K562 (cell line): ENCODE results near the gene TRMT2A. TPM values are rescaled to one million over a fixed set of nuclear protein-coding genes. Genes with fewer than 3 reads are reported as not detected.

Experiments used
- ATAC-seq: fragments of 200-7000 bp; cut with Tn5 transposase; 3 replicates; pipeline ENCODE4 v1.9.1; 2020; ENCODE audit warnings: moderate library complexity
- BruUV-seq: library from RNA; stranded (reverse); fragments of 400-500 nt; replicated peaks from 2 replicates; lab custom pipeline; 2021; lab: Mats Ljungman, UMichigan
- CTCF ChIA-PET: fragments of 300-600 bp; formaldehyde crosslinking; extraction: SDS; loops from one replicate; lab custom pipeline; 2021; ENCODE audit warnings: low intra/inter-chr PET ratio; lab: Yijun Ruan, JAX
- POLR2A ChIA-PET: fragments of 300-600, 350-650 bp; sonication (Branson Sonifier 250); formaldehyde crosslinking; extraction: SDS; loops from one replicate; lab custom pipeline; 2021; ENCODE audit warnings: antibody characterized with exemption, inconsistent platforms; lab: Yijun Ruan, JAX
- DNase-seq, 4 experiments: peaks; one replicate each; pipeline versions ENCODE4 v3.0.0 to v3.0.0-alpha.2; 2011 to 2018; ENCODE audit warnings: low spot score in 3 of 4, mixed read lengths in 3 of 4; ENCODE audit errors: extremely low read depth in 1 of 4
- FAIRE-seq: peaks from 2 replicates; lab custom pipeline; 2011; peaks lifted over from hg19 to GRCh38; lab: Jason Lieb, UNC
- H2AFZ ChIP-seq: 2 replicates; pipeline ENCODE4 v1.6.0; 2011; ENCODE audit warnings: low read depth, low read length, control low read depth, inconsistent platforms
- H3K27ac ChIP-seq: fragments of 200-600 bp; 3 replicates; pipeline ENCODE4 v1.8.0; 2011; ENCODE audit warnings: low read depth, mild to moderate bottlenecking, control low read depth, inconsistent platforms, low read length, moderate library complexity, mixed read lengths; ENCODE audit errors: extremely low read depth
- H3K27me3 ChIP-seq, 2 experiments: fragments of 300-600 bp in 1 of 2; 2 replicates in 1 of 2; 3 replicates in 1 of 2; pipeline versions ENCODE4 v1.6.0 to v1.8.0; 2011; ENCODE audit warnings: inconsistent platforms in 2 of 2, low read length in 2 of 2, mild to moderate bottlenecking in 1 of 2, mixed read lengths in 1 of 2, moderate library complexity in 1 of 2; ENCODE audit not compliant: control insufficient read depth in 2 of 2, insufficient read depth in 2 of 2
- H3K36me3 ChIP-seq: fragments of 300-600 bp; 3 replicates; pipeline ENCODE4 v1.8.0; 2011; ENCODE audit warnings: mild to moderate bottlenecking, low read length, inconsistent platforms; ENCODE audit not compliant: control insufficient read depth, insufficient read depth
- H3K4me1 ChIP-seq, 2 experiments: fragments of 200-600 bp in 1 of 2; replicated peaks in 1 of 2; 2 replicates in 1 of 2; 3 replicates in 1 of 2; pipeline versions ENCODE4 v1.5.1 to v1.8.0; 2011; ENCODE audit warnings: inconsistent platforms in 2 of 2, low read length in 2 of 2, mild to moderate bottlenecking in 1 of 2, mixed read lengths in 1 of 2, moderate library complexity in 1 of 2; ENCODE audit not compliant: control insufficient read depth in 2 of 2, insufficient read depth in 2 of 2
- H3K4me2 ChIP-seq: 2 replicates; pipeline ENCODE4 v1.6.1; 2011; ENCODE audit warnings: low read length, control low read depth, inconsistent platforms, mixed read lengths; ENCODE audit not compliant: insufficient read depth
- H3K4me3 ChIP-seq: fragments of 200-600 bp; sonication (generic), shearing (Covaris generic); 2 replicates; pipeline ENCODE4 v1.5.1; 2016; ENCODE audit warnings: control low read depth, inconsistent platforms
- H3K79me2 ChIP-seq: fragments of 200-600 bp; 3 replicates; pipeline ENCODE4 v1.8.0; 2011; ENCODE audit warnings: low read length, inconsistent platforms; ENCODE audit not compliant: control insufficient read depth, insufficient read depth
- H3K9ac ChIP-seq, 2 experiments: 2 replicates each; pipeline versions ENCODE4 v1.6.0 to v1.6.1; 2011; ENCODE audit warnings: low read depth in 2 of 2, low read length in 2 of 2, control low read depth in 1 of 2, inconsistent platforms in 1 of 2, mild to moderate bottlenecking in 1 of 2, mixed read lengths in 1 of 2; ENCODE audit not compliant: insufficient read depth in 1 of 2
- H3K9me1 ChIP-seq: one replicate; pipeline ENCODE4 v1.6.0; 2011; ENCODE audit warnings: inconsistent platforms, mild to moderate bottlenecking, low read length, moderate library complexity; ENCODE audit not compliant: control insufficient read depth, insufficient read depth
- H3K9me3 ChIP-seq: replicated peaks from 2 replicates; pipeline ENCODE4 v1.5.1; 2011; ENCODE audit warnings: low read depth, low read length, inconsistent platforms; ENCODE audit not compliant: control insufficient read depth, insufficient read depth
- H4K20me1 ChIP-seq: replicated peaks from 2 replicates; pipeline ENCODE4 v1.6.1; 2011; ENCODE audit warnings: low read length, inconsistent platforms, mixed read lengths; ENCODE audit not compliant: control insufficient read depth, insufficient read depth
- CBFB ChIP-seq: sonication (generic); formaldehyde crosslinking; IDR thresholded peaks from 2 replicates; pipeline ENCODE4 v1.4.0; 2020; ENCODE audit warnings: mild to moderate bottlenecking, missing genetic modification reagents
- HDAC1 ChIP-seq, 2 experiments: fragments of 450-650 bp; IDR thresholded peaks; 2 replicates each; pipeline ENCODE4 v1.6.1; 2016 to 2017; ENCODE audit warnings: inconsistent platforms in 1 of 2, mild to moderate bottlenecking in 1 of 2, moderate library complexity in 1 of 2
- HOXB6 ChIP-seq: fragments of 250-450 bp; sonication (Bioruptor Pico); IDR thresholded peaks from 2 replicates; pipeline ENCODE4 v1.5.1; 2022; ENCODE audit warnings: mild to moderate bottlenecking, borderline replicate concordance
- MED1 ChIP-seq: sonication (generic); formaldehyde crosslinking; IDR thresholded peaks from 2 replicates; pipeline ENCODE4 v1.8.1; 2023; ENCODE audit warnings: missing genetic modification reagents, borderline replicate concordance
- NR3C1 ChIP-seq: sonication (generic); formaldehyde crosslinking; IDR thresholded peaks from 2 replicates; pipeline ENCODE4 v1.8.1; 2022; ENCODE audit warnings: missing genetic modification reagents
- PBX2 ChIP-seq, 2 experiments: IDR thresholded peaks in 1 of 2; conservative IDR thresholded peaks in 1 of 2; 2 replicates each; pipeline ENCODE4 v1.6.1; 2016; ENCODE audit warnings: low read depth in 2 of 2, mild to moderate bottlenecking in 1 of 2, missing compliant biosample characterization in 1 of 2, missing genetic modification characterization in 1 of 2, moderate library complexity in 1 of 2
- RBM14 ChIP-seq: fragments of 200-400 bp; formaldehyde crosslinking; IDR thresholded peaks from 2 replicates; pipeline ENCODE4 v1.6.1; 2018; ENCODE audit warnings: low read depth, mild to moderate bottlenecking, low read length, moderate library complexity, borderline replicate concordance; ENCODE audit not compliant: insufficient read depth
- RCOR1 ChIP-seq, 2 experiments: IDR thresholded peaks; 2 replicates each; pipeline ENCODE4 v1.6.1; 2012; ENCODE audit warnings: low read depth in 2 of 2, low read length in 2 of 2, borderline replicate concordance in 1 of 2, improper control_type of control experiment in 1 of 2
- SMAD4 ChIP-seq: fragments of 250-450 bp; sonication (Bioruptor Pico); conservative IDR thresholded peaks from 2 replicates; pipeline ENCODE4 v1.8.0; 2021; ENCODE audit warnings: inconsistent platforms, mild to moderate bottlenecking, moderate library complexity
- SP1 ChIP-seq: sonication (generic); formaldehyde crosslinking; IDR thresholded peaks from 2 replicates; pipeline ENCODE4 v1.8.1; 2022; ENCODE audit warnings: mild to moderate bottlenecking, missing genetic modification reagents
- SRSF9 ChIP-seq: fragments of 200-400 bp; formaldehyde crosslinking; IDR thresholded peaks from 2 replicates; pipeline ENCODE4 v1.6.1; 2017; ENCODE audit warnings: low read depth, low read length, borderline replicate concordance
- STAT6 ChIP-seq: sonication (generic); formaldehyde crosslinking; IDR thresholded peaks from 2 replicates; pipeline ENCODE4 v1.8.1; 2023; ENCODE audit warnings: mild to moderate bottlenecking, missing genetic modification reagents
- ZNF282 ChIP-seq: sonication (generic); formaldehyde crosslinking; IDR thresholded peaks from 2 replicates; pipeline ENCODE4 v1.8.1; 2023; ENCODE audit warnings: missing genetic modification reagents
- WGBS: fragments of 100-300 bp; shearing (Covaris generic); methylation state at CpG from one replicate; pipeline ENCODE4 v1.1.6; 2016; ENCODE audit warnings: low coverage, mixed read lengths; ENCODE audit not compliant: insufficient coverage; ENCODE audit errors: missing lambda C conversion rate; 5-methylcytosine and 5-hydroxymethylcytosine counted together
- in situ Hi-C: fragments of 300-500 bp; cut with MboI; formaldehyde crosslinking; loops from 4 replicates; pipeline ENCODE4 v1.15.0; 2018; ENCODE audit warnings: inconsistent platforms, mixed read lengths
- intact Hi-C: fragments of 100-400 bp; cut with micrococcal nuclease; formaldehyde crosslinking; loops from 2 replicates; pipeline ENCODE4 v1.14.2; 2022
- polyA plus RNA-seq, 8 experiments: library from polyadenylated mRNA; depleted of rRNA in 4 of 8; stranded (reverse) in 5 of 8; unstranded in 3 of 8; fragments of >200 nt; fragmentation: Nextera tagmentation in 2 of 8; fragmentation: Illumina TruSeq in 1 of 8; extraction: Ambion mirVana in 2 of 8; extraction: Trizol in 1 of 8; gene quantifications; 2 replicates each; pipeline versions ENCODE4 v1.2.1 to v1.2.3, GENCODE V29; 2011 to 2014; ENCODE audit warnings: inconsistent platforms in 1 of 8, missing spikeins in 1 of 8
- total RNA-seq, 7 experiments: library from RNA; depleted of rRNA in 6 of 7; stranded (reverse); fragments of >200 nt in 6 of 7; fragmentation: Illumina TruSeq in 2 of 7; extraction: Trizol in 2 of 7; gene quantifications; 2 replicates each; pipeline versions ENCODE4 v1.2.1 to v1.2.3, GENCODE V29; 2011 to 2021; ENCODE audit warnings: low replicate concordance in 1 of 7

TRMT2A gene
- total and polyA plus RNA-seq, 9 of the 15 experiments (the other 6 are each of a cell fraction or from before 2014, with no cell fraction given), result 1.6 to 265 (median 140) TPM

GRCh38 chr22:20146777-20147176 lies 29.8 kb upstream of the TRMT2A start (continued):
- 0 out of 2 replicates have a peak, but pooled peaks have one; percentile 7 for TF ChIP-seq STAT6

- H3K9me1 ChIP-seq, result no peaks in the 10 kb centered on the region
- ChIA-PET CTCF (interaction anchor here (0.6 kb wide), 1 partner anchor 146 kb away, joined by 3 read pairs; no protein-coding TSS in a partner anchor), POLR2A (no interaction called here)
- H3K79me2 ChIP-seq, result no peaks in the 10 kb centered on the region
- peaks cover 7% of the 10 kb centered on the region; the same call in 1 of the 3 replicates for H3K36me3 ChIP-seq
- no peak for ATAC-seq
- BruUV-seq, result TSS peak; percentile 42
- H3K9ac ChIP-seq, result peak overlapping the region in 1 of 2 experiments; percentile 60; a peak in 2 of 4 replicates
- WGBS, result 62% methylated on average over 21 of the region's 21 CpGs
- no peaks in the 10 kb centered on the region for H3K9me3 ChIP-seq
- no peak for DNase-seq
- H3K27ac ChIP-seq, result no peak overlapping the region
- intact Hi-C loops, result no loop called here
- H3K4me2 ChIP-seq, result no peak overlapping the region
- H3K27me3 ChIP-seq, result no peaks in the 10 kb centered on the region
- H3K4me3 ChIP-seq, result no peak overlapping the region
- peaks cover 15% of the 10 kb centered on the region for H4K20me1 ChIP-seq
- peaks cover 0 to 87% of the 10 kb centered on the region in 2 experiments; a peak in 2 of 5 replicates for H3K4me1 ChIP-seq
- no peak for FAIRE-seq
- H2AFZ ChIP-seq, result no peak overlapping the region
- in situ Hi-C loops, result no loop called here
- TF ChIP-seq PBX2 (CRISPR knock-in tag; IDR thresholded peaks at IDR 0.05; ENCODE audit: low read depth) (0 out of 2 replicates have a peak, but pooled peaks have one; percentile 9), PBX2 (tag; conservative IDR thresholded peaks at IDR 0.05; ENCODE audit: low read depth) (no peak), SRSF9 (no peak), ZNF282 (CRISPR knock-in tag) (peak; percentile 91; the same call in 1 of the 2 replicates), HDAC1 (IDR thresholded peaks at IDR 0.05) (no peak), SP1 (CRISPR knock-in tag) (no peak), CBFB (CRISPR knock-in tag) (0 out of 2 replicates have a peak, but pooled peaks have one; percentile 5), MED1 (0 out of 2 replicates have a peak, but pooled peaks have one; percentile 3), HOXB6 (CRISPR knock-in tag) (no peak), RCOR1 (IDR thresholded peaks at IDR 0.05; ENCODE audit: borderline replicate concordance in 1 of 2, low read depth in 2 of 2, low read length in 2 of 2) (no peak), NR3C1 (CRISPR knock-in tag) (peak; percentile 73; the same call in 1 of the 2 replicates), RBM14 (peak; percentile 42; the same call in 1 of the 2 replicates), SMAD4 (no peak)
Observed at GRCh38 chr22:20145832-20146223, 28.8 kb upstream of the TRMT2A start.
